HG03159 (cell line): ENCODE results near the gene COL1A2.

Source experiments
- ATAC-seq: cut with Tn5 transposase; IDR thresholded peaks from one replicate; pipeline ENCODE4 v1.9.1; 2021; ENCODE audit warnings: mild to moderate bottlenecking, moderate library complexity; ENCODE audit not compliant: unreplicated experiment

The COL1A2 gene

GRCh38 chr7:94476251-94476840 lies 81.7 kb downstream of the COL1A2 start:
- no peak for ATAC-seq

GRCh38 chr7:94477878-94478277 lies 83.2 kb downstream of the COL1A2 start:
- ATAC-seq = no peak

GRCh38 chr7:94478648-94479214 lies 84.0 kb downstream of the COL1A2 start:
- ATAC-seq = no peak
